Superior temporal gyrus (tissue), 1 donor: Measurements from ENCODE around the gene PEX16.
"Not testable (repeated sequence)": the region's sequence is repeated elsewhere in the genome, so short reads cannot be mapped to it uniquely, and the experiment has no call there.

Experiments used
- DNase-seq: peaks from one replicate; pipeline ENCODE4 v3.0.0-alpha.2; 2016; ENCODE audit errors: extremely low spot score

The PEX16 gene

GRCh38 chr11:45918331-45918941, 759 bp upstream of the PEX16 start:
- peak; percentile 87 for DNase-seq

GRCh38 chr11:45917286-45917622, 423 bp downstream of the PEX16 start:
- DNase-seq: no peak

GRCh38 chr11:45915446-45915845, 2.2 kb downstream of the PEX16 start:
- DNase-seq: no peak

- DNase-seq: no peak
Measured at GRCh38 chr11:45913942-45914635, 3.6 kb downstream of the PEX16 start.

- no peak for DNase-seq
Measured at GRCh38 chr11:45913514-45913913, 4.2 kb downstream of the PEX16 start.

GRCh38 chr11:45910623-45911022, 7.1 kb downstream of the PEX16 start:
- no peak for DNase-seq

DNA sequence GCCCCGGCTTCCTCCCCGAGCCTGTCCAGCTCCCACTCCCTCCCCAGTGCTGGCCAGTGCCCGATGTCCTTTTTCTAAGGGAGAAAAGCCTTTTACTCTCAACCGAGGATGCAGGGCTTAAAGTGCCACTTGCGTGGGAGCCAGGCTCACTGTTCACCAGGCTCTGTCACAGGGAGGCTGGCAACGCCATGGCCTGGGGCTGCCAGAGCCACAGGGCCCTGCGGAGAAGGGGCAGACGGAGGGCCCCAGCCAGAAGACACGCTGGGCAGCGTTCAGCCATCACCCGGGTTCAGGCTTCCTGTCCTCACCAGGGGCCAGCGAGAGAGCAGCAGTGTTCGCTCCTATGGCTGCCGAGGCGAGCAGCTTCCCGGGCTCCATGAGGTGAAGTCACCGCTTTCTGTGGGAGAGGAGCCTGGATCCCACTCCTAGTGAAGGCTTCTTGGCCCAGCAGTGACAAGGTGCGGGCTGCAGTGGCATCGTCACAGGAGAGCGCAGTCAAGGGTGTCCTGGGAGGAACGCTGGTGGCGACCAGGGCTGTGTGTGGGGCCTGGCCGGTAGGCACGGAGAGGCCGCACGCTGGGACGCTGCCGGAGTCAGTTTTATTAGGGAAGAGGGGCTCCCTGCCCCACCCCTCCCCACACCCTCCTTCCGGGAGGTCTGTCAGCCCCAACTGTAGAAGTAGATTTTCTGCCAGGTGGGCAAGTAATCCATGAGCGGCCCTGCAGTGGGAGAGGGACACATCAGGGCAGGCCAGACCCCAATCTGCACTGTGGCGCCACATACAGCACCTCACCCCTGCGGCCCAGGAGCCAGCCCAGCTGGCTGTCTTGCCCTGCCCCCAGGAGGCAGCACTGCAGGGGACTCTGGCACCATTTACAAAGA, 7.8 kb downstream of the PEX16 start:
- no peak for DNase-seq

- DNase-seq: no peak
Measured at GRCh38 chr11:45907911-45908370, 9.7 kb downstream of the PEX16 start.

DNA sequence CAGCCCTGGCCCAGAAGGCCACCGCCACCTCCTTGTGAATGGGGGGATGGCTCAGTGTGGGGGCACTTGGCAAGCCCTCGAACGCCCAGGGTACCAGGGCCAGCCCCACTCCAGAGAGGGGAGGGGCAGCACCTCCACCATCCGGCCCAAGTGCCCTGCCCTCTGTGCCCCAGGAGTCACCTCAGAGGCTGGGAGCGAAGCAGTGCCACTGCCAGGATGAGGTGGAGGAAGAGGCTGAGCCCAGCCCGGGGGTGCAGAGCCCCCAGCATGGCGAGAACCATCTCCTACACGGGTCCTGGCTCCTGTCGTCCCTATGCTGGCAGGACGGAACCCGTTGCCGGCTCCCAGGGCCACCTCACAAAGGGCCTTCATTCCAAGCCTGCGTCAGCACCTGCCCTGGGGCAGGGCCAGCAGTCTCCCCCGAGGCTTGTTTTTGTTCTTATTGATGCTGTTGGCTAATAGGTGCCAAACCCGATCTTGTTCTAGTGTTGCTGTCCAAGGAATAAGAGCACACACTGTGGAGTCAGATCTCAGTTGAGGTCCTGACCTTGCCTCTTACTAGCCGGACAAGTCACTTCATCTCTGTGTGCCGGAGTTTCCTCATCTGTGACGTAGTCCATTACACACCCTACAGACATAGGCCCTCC, 10.6 kb downstream of the PEX16 start, which contains the start of gene FREY1:
Gene FREY1, minus strand, starts transcription at position 307 of the 647 bp plus-strand sequence. Its CDS starts 26 bp downstream, at position 281.
- peak; percentile 31 for DNase-seq

GRCh38 chr11:45906096-45906682, 11.5 kb downstream of the PEX16 start:
- no peak for DNase-seq

GRCh38 chr11:45905576-45905975, 12.1 kb downstream of the PEX16 start:
- DNase-seq: not testable (repeated sequence)

GRCh38 chr11:45905095-45905494, 12.6 kb downstream of the PEX16 start:
- DNase-seq: no peak

- no peak for DNase-seq
Measured at GRCh38 chr11:45904309-45904915, 13.3 kb downstream of the PEX16 start.

- DNase-seq: no peak
Measured at GRCh38 chr11:45902452-45903380, 15.0 kb downstream of the PEX16 start.

GRCh38 chr11:45901626-45902025, 16.1 kb downstream of the PEX16 start:
- peak; percentile 91 for DNase-seq

DNA sequence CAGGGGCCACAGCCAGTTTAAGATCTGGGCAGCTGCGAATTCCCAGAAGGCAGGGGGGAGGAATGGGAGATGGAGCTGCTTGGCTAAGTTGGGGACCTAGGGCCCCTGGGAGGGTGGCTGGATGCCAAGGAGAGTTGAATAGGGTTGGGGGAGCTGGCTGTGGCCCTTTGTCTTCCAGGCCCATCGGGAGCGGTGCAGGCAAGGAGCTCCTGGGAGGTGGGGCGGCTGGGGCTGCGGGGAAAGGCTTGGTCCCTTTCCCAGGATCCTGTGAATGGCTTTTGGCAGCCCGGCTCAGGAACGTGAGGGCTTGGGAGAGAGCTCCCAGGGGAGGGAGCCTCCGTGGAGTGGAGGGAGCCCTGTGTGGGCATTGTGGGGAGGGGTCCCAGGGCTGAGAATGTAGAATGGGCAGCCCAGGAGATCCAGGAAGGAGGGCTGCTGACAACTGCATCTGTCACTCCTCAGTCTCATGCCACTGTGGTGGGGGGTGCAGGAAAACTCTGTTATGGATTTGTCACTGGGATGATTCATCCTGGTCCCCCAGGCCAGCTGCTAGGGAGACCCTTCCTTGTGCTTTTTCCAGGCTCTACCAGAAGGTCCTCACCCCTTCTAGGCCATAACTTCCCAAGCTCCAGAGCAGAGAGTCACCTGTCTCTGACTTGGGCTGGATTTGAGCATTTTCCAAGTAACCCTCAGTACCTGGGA, 16.6 kb downstream of the PEX16 start:
- peak; percentile 70 for DNase-seq

GRCh38 chr11:45900175-45900800, 17.4 kb downstream of the PEX16 start:
- not testable (repeated sequence) for DNase-seq

DNA sequence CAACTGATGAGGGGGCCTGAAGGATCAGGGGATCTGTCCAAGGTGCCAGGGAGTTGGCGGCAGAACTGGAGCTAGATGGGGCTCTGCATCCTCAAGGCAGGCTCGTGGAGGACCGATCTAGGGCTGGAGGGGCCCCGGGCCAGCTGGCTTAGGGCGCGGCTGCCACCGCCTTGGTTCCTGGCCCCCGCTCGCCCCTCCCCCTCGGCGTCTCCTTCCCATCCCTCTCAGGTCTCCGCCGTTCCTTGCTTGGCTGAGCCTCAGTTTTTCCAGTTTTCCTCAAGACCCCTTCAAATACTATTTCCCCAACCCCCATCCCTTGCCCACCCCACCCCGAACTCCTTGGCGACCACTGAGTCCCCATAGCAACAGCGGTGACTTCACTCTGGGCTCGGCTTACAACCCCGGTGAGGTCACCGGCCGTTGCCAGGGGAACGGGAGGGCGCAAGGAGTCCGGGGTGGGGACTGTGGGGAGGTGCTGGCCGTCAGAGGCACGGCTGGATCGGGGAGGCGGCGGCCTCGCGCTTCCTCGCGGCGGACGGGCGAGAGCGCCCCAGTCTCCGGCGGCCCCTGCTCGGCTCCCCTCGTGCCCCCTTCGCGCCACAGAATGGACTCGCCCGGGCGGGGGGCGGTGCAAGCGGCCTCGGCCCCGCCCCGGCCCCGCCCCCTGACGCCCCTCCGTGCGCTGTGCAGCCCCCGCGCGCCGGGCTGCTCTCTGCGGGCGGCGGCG, 18.1 kb downstream of the PEX16 start:
- peak; percentile 90 for DNase-seq
